Epithelial cell of umbilical artery (primary cell): ENCODE data around the gene OR2A14. TPM values are rescaled to one million over a fixed set of nuclear protein-coding genes. Genes with fewer than 3 reads are reported as not detected.

Source experiments
- total RNA-seq: library from RNA; depleted of rRNA; stranded (reverse); fragments of >200 nt; gene quantifications from 2 replicates; pipeline ENCODE4 v1.2.3, GENCODE V29; 2014

Gene OR2A14
- total RNA-seq = not detected in 2 replicates

DNA sequence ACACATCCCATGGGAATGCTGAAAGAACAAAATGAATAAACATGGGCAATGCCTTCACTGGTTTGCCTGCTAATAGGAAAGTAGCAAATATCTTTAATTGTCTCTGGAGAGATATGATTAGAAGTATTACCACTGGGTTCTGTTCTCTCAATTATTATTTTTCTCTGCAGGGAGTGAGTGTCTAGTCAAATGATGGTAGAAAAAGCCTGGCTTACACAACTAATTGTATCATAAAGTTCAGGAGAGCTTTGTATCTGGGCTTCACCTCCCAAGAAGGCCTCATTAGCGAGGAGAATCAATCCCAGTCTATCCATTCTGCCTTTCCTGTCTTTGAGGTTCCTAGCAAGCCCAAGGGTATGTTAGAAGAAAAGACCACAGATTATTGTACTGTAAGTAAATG, at the start of gene OR2A14:
Gene OR2A14, plus strand, starts transcription at position 301 of the 400 bp plus-strand sequence. CDS start 5,937 bp downstream, outside the sequence.

DNA sequence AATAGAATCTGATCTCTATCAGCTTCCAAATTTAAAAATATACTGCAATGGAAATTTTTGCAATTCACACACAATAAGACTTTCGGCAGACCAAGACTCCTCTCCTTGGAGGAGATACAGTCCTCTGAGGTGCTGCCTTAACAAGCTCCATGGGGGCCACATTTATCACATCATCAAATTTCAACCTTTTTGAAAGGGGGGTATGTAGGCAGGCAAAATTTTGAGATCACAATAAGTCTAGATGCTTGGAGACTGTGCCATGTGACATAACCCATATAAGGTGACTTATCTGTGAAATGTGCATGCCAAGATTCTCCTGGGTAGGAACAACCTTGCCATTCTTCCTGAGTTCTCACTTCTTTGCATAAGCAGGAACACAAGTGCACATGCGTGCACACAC, 37.0 kb upstream of the OR2A14 start, which contains the start of gene OR2A12:
Gene OR2A12, plus strand, starts transcription at position 301 of the 400 bp plus-strand sequence. CDS start 8,830 bp downstream, outside the sequence.

GRCh38 chr7:144109283-144109682, 13.7 kb upstream of the OR2A14 start, which contains the start of gene OR2A2:
Gene OR2A2 (plus strand): TSS chr7:144109583. CDS start chr7:144109583, 0 bp downstream.

Other genes with a start within 250 kb of the OR2A14 start
- 34.8 and 43.9 TPM in 2 replicates for gene TCAF1, start 221.0 kb upstream of the OR2A14 start, total RNA-seq
- gene OR2F2, start 187.9 kb upstream of the OR2A14 start, total RNA-seq = not detected in 2 replicates
- gene OR2F1, start 168.3 kb upstream of the OR2A14 start, total RNA-seq = not detected in 2 replicates
- not detected in 2 replicates for gene OR6B1, start 122.9 kb upstream of the OR2A14 start, total RNA-seq
- not detected in 2 replicates for gene OR2A5, start 74.2 kb upstream of the OR2A14 start, total RNA-seq
- not detected in 2 replicates for gene OR2A25, start 53.4 kb upstream of the OR2A14 start, total RNA-seq
- not detected in 2 replicates for gene OR2A12, start 36.9 kb upstream of the OR2A14 start, total RNA-seq
- gene OR2A2, start 13.6 kb upstream of the OR2A14 start, total RNA-seq = not detected in 2 replicates
- 0.30 TPM in 1 of 2 replicates, not detected in the other for gene CTAGE4, start 60.3 kb downstream of the OR2A14 start, total RNA-seq
- 0.32 and 0.91 TPM in 2 replicates for gene ARHGEF35, start 72.7 kb downstream of the OR2A14 start, total RNA-seq
- not detected in 2 replicates for gene OR2A42, start 116.4 kb downstream of the OR2A14 start, total RNA-seq
- gene OR2A7, start 141.6 kb downstream of the OR2A14 start, total RNA-seq = 0.46 TPM in 1 of 2 replicates, not detected in the other
- gene CTAGE8, start 146.1 kb downstream of the OR2A14 start, total RNA-seq = 0.15 and 0.65 TPM in 2 replicates
- under 0.01 TPM in 2 replicates for gene OR2A1, start 189.2 kb downstream of the OR2A14 start, total RNA-seq
- gene ARHGEF5, start 232.2 kb downstream of the OR2A14 start, total RNA-seq = 0.76 and 0.97 TPM in 2 replicates